COR-L47 (cell line): ENCODE data around the gene FAM114A1.

Experiments used
- DNase-seq: peaks from one replicate; lab custom pipeline; 2025; lab: John Stamatoyannopoulos, UW

The FAM114A1 gene

GRCh38 chr4:38859501-38859900, 8.1 kb upstream of the FAM114A1 start:
- DNase-seq, result no peak

- peak; percentile 34 for DNase-seq
Measured at GRCh38 chr4:38860788-38861424, 6.7 kb upstream of the FAM114A1 start.

- DNase-seq, result no peak
Measured at GRCh38 chr4:38861791-38862190, 5.8 kb upstream of the FAM114A1 start.

GRCh38 chr4:38865445-38865844, 2.2 kb upstream of the FAM114A1 start:
- DNase-seq, result no peak

GRCh38 chr4:38866973-38867477, 581 bp upstream of the FAM114A1 start:
- no peak for DNase-seq

- DNase-seq, result no peak
Measured at GRCh38 chr4:38868059-38868960, 704 bp downstream of the FAM114A1 start.

- no peak for DNase-seq
Measured at GRCh38 chr4:38869511-38869910, 1.9 kb downstream of the FAM114A1 start.

GRCh38 chr4:38870098-38870808, 2.6 kb downstream of the FAM114A1 start:
- no peak for DNase-seq

GRCh38 chr4:38871593-38871992, 4.0 kb downstream of the FAM114A1 start:
- no peak for DNase-seq

- no peak for DNase-seq
Measured at GRCh38 chr4:38872620-38873019, 5.0 kb downstream of the FAM114A1 start.

GRCh38 chr4:38873290-38873944, 5.8 kb downstream of the FAM114A1 start:
- no peak for DNase-seq

- DNase-seq, result no peak
Measured at GRCh38 chr4:38876636-38877035, 9.0 kb downstream of the FAM114A1 start.

GRCh38 chr4:38884254-38884653, 16.6 kb downstream of the FAM114A1 start:
- DNase-seq, result no peak

- no peak for DNase-seq
Measured at GRCh38 chr4:38889143-38889542, 21.5 kb downstream of the FAM114A1 start.

- DNase-seq, result no peak
Measured at GRCh38 chr4:38891051-38891983, 23.7 kb downstream of the FAM114A1 start.

GRCh38 chr4:38894322-38894982, 26.8 kb downstream of the FAM114A1 start:
- DNase-seq, result no peak

- no peak for DNase-seq
Measured at GRCh38 chr4:38896940-38897339, 29.3 kb downstream of the FAM114A1 start.

- no peak for DNase-seq
Measured at GRCh38 chr4:38898245-38898644, 30.6 kb downstream of the FAM114A1 start.

- no peak for DNase-seq
Measured at GRCh38 chr4:38902221-38902620, 34.6 kb downstream of the FAM114A1 start.

- peak; percentile 17 for DNase-seq
Measured at GRCh38 chr4:38902695-38903094, 35.1 kb downstream of the FAM114A1 start.
